ENCODE results near the gene CS. TPM values are rescaled to one million over a fixed set of nuclear protein-coding genes. Genes with fewer than 3 reads are reported as not detected.

Gene CS
- total RNA-seq, 3 donors from 2014 or later (not counting 1 experiment from before 2014, with no cell fraction given), result 185 to 190 (median 188) TPM

DNA sequence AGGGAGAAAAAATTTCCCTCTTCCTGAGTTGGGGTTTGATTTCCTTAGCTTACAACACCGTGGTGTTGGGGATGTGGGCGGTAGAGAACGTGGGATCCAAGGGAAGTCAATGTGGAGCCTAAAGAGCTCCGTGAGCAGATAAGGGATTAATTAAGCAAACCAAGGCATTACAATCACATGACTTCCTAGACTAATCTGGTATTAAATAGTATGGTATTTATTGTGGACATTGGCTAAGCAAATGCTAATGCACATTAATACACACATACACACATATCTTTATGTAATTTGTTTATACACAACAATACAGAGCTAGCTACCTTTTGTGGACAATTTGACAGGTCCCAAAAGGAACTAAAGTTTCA lies 77.6 kb downstream of the CS start:
- DNase-seq (no peak), ATAC-seq (no peak)
- Mint-ChIP-seq H3K9me3 (no peaks in the 10 kb centered on the region), H3K4me3 (peak overlapping the region; percentile 98), H3K27ac (peak overlapping the region; percentile 100), H3K4me1 (peaks cover 48 to 53% of the 10 kb centered on the region in 2 donors), H3K27me3 (ENCODE audit: low read depth in 2 of 2) (no peaks in the 10 kb centered on the region), H3K36me3 (no peaks in the 10 kb centered on the region)
- Histone ChIP-seq H3K9me3 (ENCODE audit: control insufficient read depth, insufficient read depth, low read length) (no peaks in the 10 kb centered on the region), H3K27me3 (ENCODE audit: control insufficient read depth, insufficient read depth, low read length) (no peaks in the 10 kb centered on the region), H3K4me3 (ENCODE audit: low read length) (peak overlapping the region; percentile 100), H3K4me1 (ENCODE audit: control insufficient read depth, insufficient read depth, low read length) (peaks cover 47% of the 10 kb centered on the region), H3K27ac (ENCODE audit: low read length) (peak overlapping the region; percentile 98), H3K36me3 (ENCODE audit: control insufficient read depth, insufficient read depth, low read length) (peaks cover 2% of the 10 kb centered on the region)
- intact Hi-C loops (cut with micrococcal nuclease), result loop anchor here (1.0 to 10.0 kb wide), 5 partner anchors 29 to 250 kb away; partner anchors contain the start of genes ANKRD52, RAB5B, RPS26 and ZC3H10
- 12% methylated on average over 3 of the region's 4 CpGs for WGBS (ENCODE audit: insufficient coverage)
- no peak for TF ChIP-seq CTCF (IDR thresholded peaks at IDR 0.05)

DNA sequence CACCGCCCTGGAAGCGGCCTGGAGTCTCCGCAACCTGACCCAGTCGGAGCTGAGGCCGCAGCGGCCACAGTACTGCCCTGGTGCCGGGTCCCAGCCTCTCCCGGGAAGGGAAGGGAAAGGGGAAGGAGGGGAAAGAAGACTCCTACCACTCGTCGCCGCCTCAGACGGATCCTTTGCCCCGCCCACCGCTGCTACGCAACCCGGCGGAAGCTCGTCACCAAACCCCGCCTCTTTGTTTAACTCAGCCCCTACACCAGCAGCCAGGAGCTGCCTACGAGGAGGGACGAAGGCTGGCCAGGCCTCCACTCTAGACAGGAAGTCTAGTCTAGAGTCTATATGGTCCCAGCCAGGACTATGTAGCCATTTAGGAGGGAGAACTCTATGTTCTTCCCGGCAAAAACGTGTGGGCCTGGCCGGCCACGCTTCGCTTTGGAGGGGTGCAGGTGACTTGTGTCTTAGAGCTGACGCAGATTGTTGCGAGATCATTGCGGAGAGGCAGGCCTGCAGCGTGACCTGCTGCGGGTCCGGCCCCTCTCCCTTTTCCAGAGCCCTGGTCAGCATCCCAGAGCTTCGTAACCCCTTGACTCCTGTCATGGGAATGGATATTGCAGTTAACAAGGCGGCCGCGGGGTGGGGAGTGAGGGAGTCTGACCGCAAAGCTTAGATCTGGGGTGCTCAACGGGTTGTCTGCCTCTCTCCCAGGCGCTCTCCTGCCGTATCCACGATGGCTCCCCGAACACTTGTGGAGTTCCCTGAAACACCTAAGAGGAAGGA lies 78.2 kb downstream of the CS start, which contains the start of gene RNF41:
RNF41 (minus strand) TSS at position 166 of the 774 bp plus-strand sequence. CDS start 7,875 bp downstream, outside the sequence.
- Histone ChIP-seq H3K27me3 (ENCODE audit: control insufficient read depth, insufficient read depth, low read length) (no peaks in the 10 kb centered on the region), H3K36me3 (ENCODE audit: control insufficient read depth, insufficient read depth, low read length) (no peaks in the 10 kb centered on the region), H3K4me1 (ENCODE audit: control insufficient read depth, insufficient read depth, low read length) (peaks cover 47% of the 10 kb centered on the region), H3K27ac (ENCODE audit: low read length) (peak within 1 kb of the TSS; percentile 98), H3K4me3 (ENCODE audit: low read length) (peak within 1 kb of the TSS; percentile 100), H3K9me3 (ENCODE audit: control insufficient read depth, insufficient read depth, low read length) (no peaks in the 10 kb centered on the region)
- intact Hi-C loops (cut with micrococcal nuclease), result loop anchor here (1.0 to 10.0 kb wide), 5 partner anchors 29 to 250 kb away; partner anchors contain the start of genes ANKRD52, RAB5B, RPS26 and ZC3H10
- under 1% methylated on average over 42 of the region's 42 CpGs for WGBS (ENCODE audit: insufficient coverage)
- H3K36me3 Mint-ChIP-seq, result no peaks in the 10 kb centered on the region
- no peaks in the 10 kb centered on the region for H3K9me3 Mint-ChIP-seq
- no peaks in the 10 kb centered on the region for H3K27me3 Mint-ChIP-seq (ENCODE audit: low read depth in 2 of 2)
- peak within 1 kb of the TSS; percentile 98 for H3K4me3 Mint-ChIP-seq
- ATAC-seq (peak; percentile 86 to 96 (median 87)), DNase-seq (peak; percentile 93 to 97)
- peaks cover 48 to 53% of the 10 kb centered on the region in 2 donors for H3K4me1 Mint-ChIP-seq
- H3K27ac Mint-ChIP-seq, result peak within 1 kb of the TSS; percentile 100
- TF ChIP-seq CTCF (IDR thresholded peaks at IDR 0.05), result no peak

Other genes starting within 250 kb of the CS start
- under 1 TPM in 2 of 3 donors, not detected in 1; 0.26 to 0.66 TPM for gene ERBB3, start 220.2 kb downstream of the CS start, total RNA-seq
- 10 to 100 TPM; 78.5 to 86.4 (median 79.7) TPM for gene PA2G4, start 195.8 kb downstream of the CS start, total RNA-seq
- 1,000 to 10,000 TPM; 2,342 to 3,083 (median 3,009) TPM for gene RPL41, start 183.7 kb downstream of the CS start, total RNA-seq
- 10 to 100 TPM; 12.0 to 24.3 (median 16.2) TPM for gene ZC3H10, start 182.1 kb downstream of the CS start, total RNA-seq
- gene ESYT1, start 172.1 kb downstream of the CS start, total RNA-seq, result 100 to 1,000 TPM; 198 to 215 (median 199) TPM
- 1 to 10 TPM; 6.7 to 8.9 (median 7.4) TPM for gene MYL6B, start 147.7 kb downstream of the CS start, total RNA-seq
- gene MYL6, start 142.0 kb downstream of the CS start, total RNA-seq, result 1,000 to 10,000 TPM in 2 of 3 donors, 100 to 1,000 TPM in 1; 881 to 1,204 (median 1,015) TPM
- 100 to 1,000 TPM; 205 to 232 (median 210) TPM for gene SMARCC2, start 110.8 kb downstream of the CS start, total RNA-seq
- gene RNF41, start 78.4 kb downstream of the CS start, total RNA-seq, result 10 to 100 TPM; 32.3 to 44.5 (median 38.6) TPM
- 10 to 100 TPM; 21.6 to 23.4 (median 22.6) TPM for gene NABP2, start 76.0 kb downstream of the CS start, total RNA-seq
- gene SLC39A5, start 70.3 kb downstream of the CS start, total RNA-seq, result 1 to 10 TPM in 1 of 3 donors, under 1 TPM in 2; 0.70 to 1.4 (median 0.71) TPM
- 10 to 100 TPM; 34.1 to 52.2 (median 51.4) TPM for gene ANKRD52, start 41.9 kb downstream of the CS start, total RNA-seq
- gene COQ10A, start 33.4 kb downstream of the CS start, total RNA-seq, result 10 to 100 TPM; 27.2 to 37.9 (median 30.2) TPM
- 10 to 100 TPM; 50.4 to 64.3 (median 60.8) TPM for gene CNPY2, start 15.7 kb upstream of the CS start, total RNA-seq
- gene PAN2, start 33.7 kb upstream of the CS start, total RNA-seq, result 100 to 1,000 TPM in 1 of 3 donors, 10 to 100 TPM in 2; 86.2 to 117 (median 95.7) TPM
- 1 to 10 TPM; 1.8 to 2.7 (median 2.2) TPM for gene IL23A, start 38.6 kb upstream of the CS start, total RNA-seq
- gene STAT2, start 59.8 kb upstream of the CS start, total RNA-seq, result 100 to 1,000 TPM; 140 to 157 (median 143) TPM
- gene APOF, start 62.5 kb upstream of the CS start, total RNA-seq, result not detected
- gene TIMELESS, start 149.1 kb upstream of the CS start, total RNA-seq, result 10 to 100 TPM; 11.1 to 12.3 (median 11.7) TPM
- not detected for gene MIP, start 154.3 kb upstream of the CS start, total RNA-seq
- gene SPRYD4, start 168.2 kb upstream of the CS start, total RNA-seq, result 1 to 10 TPM; 5.6 to 6.2 (median 5.6) TPM
- gene GLS2, start 187.8 kb upstream of the CS start, total RNA-seq, result 1 to 10 TPM; 1.2 to 1.6 (median 1.6) TPM
- 10 to 100 TPM; 10.8 to 16.5 (median 15.6) TPM for gene RBMS2, start 221.5 kb upstream of the CS start, total RNA-seq

All from natural killer cell (primary cell).